GM12892 (cell line): Measurements from ENCODE around the gene SMG1.

Experiments
- POLR2A ChIP-seq: IDR thresholded peaks from 2 replicates; pipeline ENCODE4 v1.6.1; 2011; ENCODE audit warnings: low read depth, low read length, control low read depth
- POLR2AphosphoS5 ChIP-seq: IDR thresholded peaks from 2 replicates; pipeline ENCODE4 v1.6.1; 2011; ENCODE audit warnings: low read depth, low read length, control low read depth
- TAF1 ChIP-seq: IDR thresholded peaks from 2 replicates; pipeline ENCODE4 v1.6.1; 2011; ENCODE audit warnings: low read depth, mild to moderate bottlenecking, control low read depth, low read length, borderline replicate concordance

- TF ChIP-seq TAF1 (no peak), POLR2AphosphoS5 (no peak), POLR2A (no peak)
These were observed 114.3 kb downstream of the SMG1 start for GRCh38 chr16:18811925-18812324.
